ENCODE data around the gene NSD1.
"Not testable (repeated sequence)": the region's sequence is repeated elsewhere in the genome, so short reads cannot be mapped to it uniquely, and the experiment has no call there.

Gene NSD1

DNA sequence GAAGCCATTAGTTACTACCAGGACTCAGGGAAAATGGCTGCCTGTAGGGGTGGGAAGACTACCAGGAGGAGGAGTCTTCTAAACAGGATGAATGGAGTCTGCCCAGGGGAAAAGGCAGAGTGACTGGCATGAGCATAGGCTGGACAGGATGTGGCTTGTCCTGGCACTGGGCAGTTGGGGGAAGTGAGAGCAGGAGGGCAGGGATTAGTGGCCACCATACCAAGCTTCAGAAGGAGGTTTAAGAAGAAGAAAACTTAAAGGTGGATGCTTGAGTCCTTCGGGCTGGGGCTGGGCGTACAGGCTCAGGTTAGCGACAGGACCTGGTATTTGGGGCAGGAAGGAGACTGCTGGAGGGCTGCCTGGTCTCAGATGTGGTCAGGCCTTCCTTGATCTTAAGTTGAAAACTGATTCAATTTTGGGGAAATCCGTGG, 5.0 kb upstream of the NSD1 start:
- DNase-seq = no peak

DNA sequence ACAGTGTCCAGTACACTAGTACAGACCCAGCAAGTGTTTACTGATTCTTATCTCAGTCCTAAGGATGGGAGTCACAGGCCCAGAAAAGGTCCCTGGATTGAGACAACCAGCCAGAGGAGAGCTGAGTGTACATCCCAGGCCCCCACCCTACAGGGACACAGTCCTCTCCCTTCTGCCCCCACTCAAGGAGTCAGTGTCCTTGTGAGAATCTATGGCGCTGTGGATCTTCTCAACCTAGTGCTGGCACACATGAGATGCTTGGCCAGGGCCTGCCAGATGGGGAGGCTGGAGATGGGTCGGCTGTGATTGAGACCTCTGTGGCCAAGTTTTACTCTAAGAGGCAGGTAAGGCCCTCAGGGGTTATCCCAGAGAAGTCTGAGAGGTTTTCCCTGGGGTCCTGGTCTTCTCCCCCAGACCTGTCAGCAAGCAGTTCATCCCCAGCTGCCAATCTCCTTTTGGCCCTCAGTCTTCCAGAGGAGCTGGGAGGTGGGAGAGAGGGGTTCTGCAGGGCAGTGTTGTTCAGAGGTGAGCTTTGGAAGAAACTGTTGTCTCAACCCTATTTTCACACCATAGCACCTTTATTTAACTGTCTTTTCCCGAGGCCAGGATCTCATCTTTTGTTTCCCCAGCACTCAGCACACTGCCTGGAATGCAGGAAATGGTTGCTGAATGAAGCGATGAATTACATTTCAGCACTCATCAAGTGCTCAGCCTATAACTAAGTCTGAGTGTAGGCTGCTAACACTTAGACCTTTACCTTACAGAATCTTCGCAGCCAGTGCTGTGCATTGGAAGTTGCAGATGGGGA, 3.2 kb upstream of the NSD1 start:
- DNase-seq = no peak

DNA sequence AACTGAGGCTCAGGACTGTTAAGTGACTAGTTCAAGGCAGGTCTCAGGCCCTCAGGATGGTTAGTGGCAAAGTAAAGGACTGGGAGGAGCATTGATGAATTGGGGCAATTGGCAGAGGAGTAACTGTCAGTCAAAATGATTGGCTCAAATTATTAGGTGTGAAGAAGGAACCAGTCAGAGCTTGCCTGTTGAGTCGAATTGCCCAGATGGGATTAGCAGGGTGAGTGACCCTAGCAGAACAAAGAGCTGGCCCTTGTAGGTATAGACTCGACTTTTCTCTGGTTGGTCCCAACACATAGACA, 2.6 kb upstream of the NSD1 start:
- DNase-seq = no peak

- no peak for DNase-seq
Measured at GRCh38 chr5:177131352-177132135, 2.0 kb upstream of the NSD1 start.

GRCh38 chr5:177132136-177133095, 1.2 kb upstream of the NSD1 start:
- no peak for DNase-seq

DNA sequence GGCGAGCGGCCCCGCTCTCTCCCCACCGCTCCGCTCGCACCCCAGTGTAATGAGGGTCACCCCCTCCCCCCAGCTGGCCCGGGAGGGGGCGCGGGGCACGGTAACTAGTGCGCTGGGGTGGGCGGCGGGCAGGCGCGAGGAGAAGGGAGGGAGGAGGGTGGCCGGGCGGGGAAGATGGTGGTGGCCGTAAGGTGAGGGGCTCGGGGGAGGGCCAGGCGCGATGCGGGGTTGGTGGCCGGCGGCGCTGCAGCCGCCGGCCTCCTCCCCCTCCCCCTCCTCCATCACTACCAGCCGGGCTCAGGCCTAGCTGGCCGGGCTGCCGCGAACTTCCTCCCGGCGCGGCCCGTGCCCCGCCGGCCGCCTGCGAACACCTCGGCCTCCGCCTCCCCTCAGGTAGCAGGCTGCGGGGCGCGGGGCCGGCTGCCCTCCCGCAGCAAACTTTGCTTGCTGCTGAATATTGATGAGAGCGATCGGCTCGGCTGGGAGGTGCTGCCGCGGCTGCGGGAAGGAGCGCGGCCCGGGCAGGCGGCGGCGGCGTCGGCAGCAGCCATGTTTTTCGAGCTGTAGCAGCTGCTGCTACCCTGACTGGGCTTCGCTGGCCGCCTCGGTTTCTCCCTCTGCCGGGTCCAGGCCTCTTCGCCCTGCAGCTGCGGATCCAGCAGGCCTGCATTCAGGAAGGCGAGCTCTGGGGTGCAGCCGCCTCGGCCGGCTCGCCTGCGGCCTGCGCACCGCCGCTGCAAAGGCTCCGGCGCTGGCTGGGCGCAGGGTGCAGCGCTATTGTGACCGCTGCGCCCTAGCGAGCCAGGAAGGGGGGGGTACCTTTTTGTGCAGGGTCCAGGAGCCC, 502 bp downstream of the NSD1 start:
- DNase-seq = no peak

GRCh38 chr5:177134697-177135225, 1.2 kb downstream of the NSD1 start:
- DNase-seq = no peak

GRCh38 chr5:177140312-177140711, 6.7 kb downstream of the NSD1 start:
- no peak for DNase-seq

- no peak for DNase-seq
Measured at GRCh38 chr5:177141496-177141895, 7.9 kb downstream of the NSD1 start.

GRCh38 chr5:177142098-177142611, 8.6 kb downstream of the NSD1 start:
- DNase-seq = no peak

GRCh38 chr5:177142778-177143177, 9.2 kb downstream of the NSD1 start:
- DNase-seq = no peak

- DNase-seq = no peak
Measured at GRCh38 chr5:177146891-177147638, 13.5 kb downstream of the NSD1 start.

DNA sequence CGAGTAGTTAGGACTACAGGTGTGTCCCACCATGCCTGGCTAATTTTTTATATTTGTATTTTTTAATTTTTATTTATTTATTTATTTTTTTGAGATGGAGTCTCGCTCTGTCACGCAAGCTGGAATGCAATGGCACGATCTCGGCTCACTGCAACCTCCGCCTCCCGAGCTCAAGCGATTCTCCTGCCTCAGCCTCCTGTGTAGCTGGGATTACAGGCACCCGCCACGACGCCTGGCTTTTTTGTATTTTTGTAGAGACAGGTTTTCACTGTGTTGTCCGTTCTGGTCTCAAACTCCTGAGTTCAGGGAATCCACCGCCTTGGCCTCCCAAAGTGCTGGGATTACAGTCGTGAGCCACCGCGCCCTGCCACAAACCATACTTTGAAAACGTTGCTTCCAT, 16.5 kb downstream of the NSD1 start:
- DNase-seq = not testable (repeated sequence)

DNA sequence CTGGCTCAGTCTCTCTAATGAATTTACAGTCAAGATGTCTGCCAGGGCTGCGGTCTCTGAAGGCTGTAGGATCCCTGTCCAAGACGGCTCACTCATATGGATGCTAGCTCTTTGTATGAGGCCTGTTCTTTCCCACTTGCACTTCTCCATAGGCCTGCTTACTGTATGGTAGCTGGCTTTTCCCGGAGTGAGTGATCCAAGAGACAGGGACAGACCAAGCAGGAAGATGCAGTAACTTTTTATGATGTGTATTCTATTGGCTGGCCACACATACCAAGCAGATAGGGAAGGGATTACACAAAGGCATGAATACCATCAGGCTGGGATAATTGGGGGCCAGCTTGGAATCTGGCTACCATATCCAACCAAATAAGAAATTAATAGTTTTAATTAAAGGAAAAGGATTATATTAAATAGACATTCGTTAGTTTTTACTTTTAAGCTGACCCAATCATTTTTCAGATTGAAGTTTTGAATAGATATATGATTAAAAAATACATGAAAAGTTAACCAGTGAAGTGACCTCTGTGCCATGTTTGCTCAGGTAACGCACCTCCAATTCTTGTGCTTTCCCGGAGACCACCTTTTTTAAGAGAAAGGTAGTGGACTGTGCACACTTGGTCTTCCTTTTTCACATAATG, 20.6 kb downstream of the NSD1 start:
- no peak for DNase-seq

GRCh38 chr5:177162379-177162778, 28.8 kb downstream of the NSD1 start:
- DNase-seq = no peak

DNA sequence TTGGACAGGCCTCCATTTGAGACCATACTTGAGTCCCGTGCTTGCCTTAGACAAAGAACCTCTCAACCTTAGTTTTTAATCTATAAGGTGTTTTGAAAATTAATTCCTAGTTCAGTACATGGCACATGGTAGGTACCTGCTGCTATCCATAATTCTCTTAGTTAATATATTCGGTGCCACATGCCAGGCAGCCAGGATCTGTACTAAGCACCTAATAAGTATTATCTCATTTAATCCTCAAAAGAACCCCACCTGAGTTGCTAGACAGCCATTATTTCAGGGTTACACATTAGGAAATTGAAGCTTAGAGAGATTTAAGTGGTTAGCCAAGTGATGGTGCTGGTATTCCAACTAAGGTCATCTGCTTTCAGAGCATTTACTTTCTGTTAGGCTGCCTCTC, 29.9 kb downstream of the NSD1 start:
- DNase-seq = no peak

DNA sequence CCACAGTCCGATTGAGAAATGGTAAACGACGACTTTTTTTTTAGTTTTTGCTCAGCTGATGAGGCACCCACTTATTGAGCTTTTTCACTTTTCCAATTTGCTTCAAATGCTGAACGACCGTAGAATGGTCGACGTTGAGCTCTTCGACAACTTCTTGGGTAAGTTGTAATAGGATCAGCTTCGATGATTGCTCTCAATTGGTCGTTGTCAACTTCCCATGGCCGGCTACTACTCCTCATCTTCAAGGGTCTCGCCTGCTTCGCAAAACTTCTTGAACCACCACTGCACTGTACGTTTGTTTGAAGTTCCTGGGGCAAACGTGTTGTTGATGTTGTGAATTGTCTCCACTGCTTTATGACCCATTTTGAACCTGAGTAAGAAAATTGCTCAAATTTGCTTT, 35.7 kb downstream of the NSD1 start:
- no peak for DNase-seq

DNA sequence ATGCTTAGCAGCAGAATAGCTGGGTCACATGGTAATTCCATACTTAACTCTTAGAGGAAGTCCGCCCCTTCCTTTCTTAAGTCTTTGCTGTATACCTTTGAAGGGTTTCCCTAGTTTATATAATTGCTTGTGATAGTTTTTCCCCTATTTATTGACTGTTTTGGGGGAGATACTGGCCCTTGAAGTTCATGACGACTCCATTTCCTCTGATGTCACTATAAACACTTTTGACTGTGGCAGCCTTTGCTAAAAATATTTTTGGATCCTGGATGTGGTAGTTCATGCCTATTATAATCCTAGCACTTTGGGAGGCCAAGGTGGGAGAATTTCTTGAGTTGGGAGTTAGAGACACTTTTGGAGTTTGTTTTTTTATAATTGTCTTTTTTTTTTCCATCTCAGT, 38.4 kb downstream of the NSD1 start:
- DNase-seq = no peak

- no peak for DNase-seq
Measured at GRCh38 chr5:177175336-177175735, 41.8 kb downstream of the NSD1 start.

DNA sequence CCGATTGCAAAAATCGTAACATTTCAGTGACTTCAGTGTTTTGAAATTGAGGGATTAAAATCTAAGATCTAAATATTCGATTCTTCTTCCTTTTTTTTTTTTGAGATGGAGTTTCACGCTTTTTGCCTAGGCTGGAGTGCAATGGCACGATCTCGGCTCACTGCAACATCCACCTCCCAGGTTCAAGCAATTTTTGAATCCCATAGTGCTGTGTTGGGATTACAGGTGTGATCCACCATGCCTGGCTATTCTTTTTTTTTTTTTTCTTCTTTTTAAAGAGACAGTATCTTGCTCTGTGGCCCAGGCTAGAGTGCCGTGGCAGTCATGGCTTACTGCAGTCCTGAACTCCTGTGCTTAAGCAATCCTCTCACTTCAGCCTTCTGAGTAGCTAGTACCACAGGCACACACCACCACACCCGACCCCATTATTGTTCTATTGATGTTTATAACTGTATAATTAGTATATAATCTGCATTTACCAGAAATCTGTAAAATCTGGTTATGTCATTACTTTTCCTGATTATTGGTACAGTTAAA, 42.7 kb downstream of the NSD1 start:
- no peak for DNase-seq

Data from NCI-H1417 treated with DMSO at 0.1 percent for 48 hours (cell line).